HG03139 (cell line): ENCODE measurements around the gene PATE3.

ENCODE experiments used
- ATAC-seq: cut with Tn5 transposase; IDR thresholded peaks from one replicate; pipeline ENCODE4 v1.9.1; 2021; ENCODE audit not compliant: unreplicated experiment

PATE3 gene

GRCh38 chr11:125835748-125836147, 47.8 kb downstream of the PATE3 start:
- no peak for ATAC-seq
